Spleen (tissue), 7 donors: ENCODE measurements around the gene GUCY1A2.

Experiments
- POLR2A ChIP-seq, 3 donors: fragments of 450-650 bp; IDR thresholded peaks; one replicate each; pipeline ENCODE4 v1.5.1; 2017; ENCODE audit warnings: antibody characterized with exemption in 3 of 3, mild to moderate bottlenecking in 1 of 3
- POLR2AphosphoS5 ChIP-seq, 3 donors: sonication (generic); formaldehyde crosslinking; IDR thresholded peaks; one replicate each; pipeline ENCODE4 v1.5.1; 2017; ENCODE audit warnings: antibody characterized with exemption in 3 of 3
- TF ChIP-seq, protein P1 (sequence below), 11 experiments: fragments of 200-600 bp in 7 of 11; fragments of 450-650 bp in 4 of 11; sonication (generic) in 4 of 11; IDR thresholded peaks in 8 of 11; conservative IDR thresholded peaks in 3 of 11; 1 replicate in 7 of 11; 2 replicates in 4 of 11; pipeline versions ENCODE4 v1.4.0 to v1.8.0; 2016 to 2021; ENCODE audit warnings: antibody characterized with exemption in 11 of 11, inconsistent platforms in 4 of 11, mild to moderate bottlenecking in 1 of 11
- donor health status: DM: no; HTN: no; CAD: no; lungs with moderate emphysema.
- donor health status: DM: no; HTN: no; CAD: no.
- donor health status: DM: no; HTN: no; CAD: no.

DNA sequence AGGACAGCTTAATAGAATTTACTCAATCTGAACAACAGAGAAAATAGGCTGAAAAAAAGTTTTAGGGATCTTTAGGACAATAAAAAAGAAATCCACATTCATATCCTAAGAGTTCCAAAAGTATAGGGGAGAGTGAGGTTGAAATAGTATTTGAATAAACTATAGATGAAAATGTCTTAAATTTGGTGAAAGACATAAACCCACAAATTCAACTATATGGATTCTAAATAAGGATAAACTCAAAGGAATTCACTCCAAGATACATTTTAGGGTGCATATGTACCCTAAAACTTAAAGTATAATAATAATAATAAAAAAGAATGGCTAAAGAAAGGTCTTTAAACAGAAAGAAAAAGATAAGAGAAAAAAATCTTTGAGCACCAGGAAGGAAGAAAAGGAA, 203.1 kb downstream of the GUCY1A2 start:
- TF ChIP-seq, protein P1, sequence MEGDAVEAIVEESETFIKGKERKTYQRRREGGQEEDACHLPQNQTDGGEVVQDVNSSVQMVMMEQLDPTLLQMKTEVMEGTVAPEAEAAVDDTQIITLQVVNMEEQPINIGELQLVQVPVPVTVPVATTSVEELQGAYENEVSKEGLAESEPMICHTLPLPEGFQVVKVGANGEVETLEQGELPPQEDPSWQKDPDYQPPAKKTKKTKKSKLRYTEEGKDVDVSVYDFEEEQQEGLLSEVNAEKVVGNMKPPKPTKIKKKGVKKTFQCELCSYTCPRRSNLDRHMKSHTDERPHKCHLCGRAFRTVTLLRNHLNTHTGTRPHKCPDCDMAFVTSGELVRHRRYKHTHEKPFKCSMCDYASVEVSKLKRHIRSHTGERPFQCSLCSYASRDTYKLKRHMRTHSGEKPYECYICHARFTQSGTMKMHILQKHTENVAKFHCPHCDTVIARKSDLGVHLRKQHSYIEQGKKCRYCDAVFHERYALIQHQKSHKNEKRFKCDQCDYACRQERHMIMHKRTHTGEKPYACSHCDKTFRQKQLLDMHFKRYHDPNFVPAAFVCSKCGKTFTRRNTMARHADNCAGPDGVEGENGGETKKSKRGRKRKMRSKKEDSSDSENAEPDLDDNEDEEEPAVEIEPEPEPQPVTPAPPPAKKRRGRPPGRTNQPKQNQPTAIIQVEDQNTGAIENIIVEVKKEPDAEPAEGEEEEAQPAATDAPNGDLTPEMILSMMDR (IDR thresholded peaks at IDR 0.05 in 8 of 11, conservative IDR thresholded peaks at IDR 0.05 in 3 of 11) = no peak
- TF ChIP-seq POLR2A (IDR thresholded peaks at IDR 0.05) (no peak), POLR2AphosphoS5 (IDR thresholded peaks at IDR 0.05) (no peak)
